HG03558 (cell line): Measurements from ENCODE around the gene PCSK6.

ENCODE experiments used
- ATAC-seq: cut with Tn5 transposase; IDR thresholded peaks from one replicate; pipeline ENCODE4 v1.9.1; 2021; ENCODE audit warnings: moderate number of reproducible peaks; ENCODE audit not compliant: unreplicated experiment; ENCODE audit errors: extremely low read depth

PCSK6 gene

DNA sequence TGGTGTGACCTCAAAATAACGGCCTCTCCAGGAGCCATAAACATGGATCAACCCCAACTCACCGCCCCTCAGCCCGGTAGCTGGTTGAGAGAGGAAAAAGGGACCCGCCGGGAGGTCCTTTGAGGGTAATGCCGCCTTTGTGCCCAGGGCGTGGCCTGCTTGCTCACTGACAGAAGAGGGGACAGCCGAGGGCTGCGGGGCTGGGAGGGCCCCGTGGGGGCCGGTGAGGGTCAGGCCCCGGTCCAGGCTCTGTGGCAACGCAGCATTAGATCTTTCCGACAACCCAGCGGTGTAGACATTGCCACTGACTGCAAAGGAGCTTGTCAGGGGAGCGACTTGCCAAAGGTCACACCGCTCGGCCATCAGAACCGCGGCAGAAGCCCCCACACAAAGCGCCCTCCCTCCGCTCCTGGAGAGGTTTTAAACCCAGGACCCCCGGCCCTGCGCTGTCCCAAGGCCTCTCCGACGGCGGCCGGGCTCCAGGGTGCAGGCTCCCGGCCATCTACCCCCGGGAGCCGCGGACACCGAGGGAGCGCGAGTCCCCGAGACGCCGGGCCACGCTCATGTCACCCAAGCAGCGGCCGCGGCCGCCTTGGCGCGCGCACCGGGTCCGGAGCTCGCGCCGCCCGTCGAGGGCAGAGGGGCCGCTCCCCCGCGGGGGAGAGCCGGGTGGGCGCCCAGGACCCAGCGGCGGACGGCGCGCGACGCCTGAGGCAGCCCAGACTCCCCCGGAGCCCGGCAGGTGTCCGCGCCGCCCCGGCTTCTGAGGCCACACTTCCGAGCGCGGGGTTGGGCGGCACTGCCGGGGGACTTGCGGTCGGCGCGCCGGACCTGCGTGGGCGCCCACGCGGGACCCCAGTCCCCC is 975 bp downstream of the PCSK6 start:
- ATAC-seq: no peak

DNA sequence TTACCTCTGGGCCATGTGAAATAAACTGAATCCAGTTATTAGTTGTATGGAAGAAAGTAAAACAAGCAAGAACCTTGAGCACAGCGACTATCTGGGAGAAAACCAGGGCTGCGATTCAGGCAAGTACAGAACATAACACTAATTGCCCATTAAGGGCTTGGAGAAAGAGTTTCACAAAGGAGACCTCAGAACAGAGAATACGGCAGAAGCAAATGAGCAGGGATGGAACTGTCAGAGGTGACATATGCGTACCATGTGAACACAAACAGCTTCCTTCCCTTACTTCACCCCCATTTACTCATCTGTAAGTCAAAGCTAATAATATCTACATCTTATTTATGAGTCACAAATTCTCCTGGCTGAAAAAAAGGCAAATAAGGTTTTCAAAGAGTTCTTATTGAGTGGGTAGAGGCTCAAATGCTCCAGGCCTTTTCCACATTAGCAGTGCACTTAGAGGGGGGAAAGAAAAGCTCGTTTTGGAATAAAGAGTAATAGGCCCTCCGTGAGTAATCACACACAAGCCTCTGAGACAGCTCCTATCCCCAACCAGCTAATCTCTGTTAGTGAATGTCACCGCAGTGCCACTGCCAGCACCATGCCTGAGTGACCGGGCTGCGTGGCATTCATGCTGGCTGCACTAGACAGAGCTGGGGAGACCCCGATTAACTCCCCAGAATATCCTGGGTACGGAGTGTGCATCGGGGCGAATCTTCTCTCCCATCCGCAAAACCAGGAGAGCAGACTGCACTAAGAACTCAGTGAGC is 2.6 kb downstream of the PCSK6 start:
- ATAC-seq: no peak

DNA sequence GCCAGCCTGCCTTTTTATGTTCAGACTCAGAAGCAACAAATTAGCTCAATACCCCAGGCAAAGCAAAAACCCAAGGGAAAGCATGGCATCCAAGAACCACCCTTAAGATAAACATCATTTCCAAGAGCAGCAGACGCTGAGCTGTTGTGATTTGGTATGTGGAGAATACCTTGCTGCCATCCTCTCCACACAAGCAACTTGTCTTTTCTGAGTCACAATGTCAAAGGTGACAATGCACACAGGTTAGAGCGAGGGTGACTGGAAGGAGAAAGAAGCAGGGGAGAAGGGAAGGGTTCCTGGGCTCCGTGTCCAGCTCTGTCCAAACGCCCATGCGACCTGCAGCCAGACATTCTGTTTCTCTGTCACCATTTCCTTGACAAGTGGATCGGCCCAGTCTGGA is 6.0 kb downstream of the PCSK6 start:
- no peak for ATAC-seq

GRCh38 chr15:101482526-101483371 is 6.8 kb downstream of the PCSK6 start:
- ATAC-seq: no peak

DNA sequence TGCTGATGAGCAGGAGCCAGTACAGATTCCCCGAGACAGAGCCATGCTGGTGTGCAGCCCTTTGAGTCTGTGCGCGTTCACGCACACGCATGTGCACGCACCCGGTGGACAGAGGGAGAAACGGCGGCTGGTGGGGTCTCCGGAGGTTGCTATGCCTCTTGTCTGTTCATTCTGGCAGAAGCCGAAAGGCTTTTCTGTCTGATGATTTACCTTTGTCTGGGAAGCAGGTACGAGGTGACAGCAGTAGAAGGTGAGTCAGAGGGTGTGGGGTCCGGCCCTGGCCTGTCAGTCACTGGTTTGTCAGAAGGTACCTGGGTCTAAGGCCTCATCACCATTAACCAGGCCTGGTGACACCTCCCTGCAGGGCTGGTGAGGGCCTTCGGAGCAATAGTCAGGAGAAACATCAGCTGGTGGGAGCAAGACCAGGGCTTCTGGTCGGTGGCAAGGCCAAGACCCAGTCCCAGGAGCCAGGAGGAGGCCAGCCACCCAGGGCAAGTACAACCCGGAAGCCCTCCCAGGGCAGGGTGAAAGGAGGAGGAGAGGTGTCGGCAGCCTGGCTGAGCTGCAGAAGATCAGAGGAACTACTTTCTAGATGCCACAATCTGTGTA is 7.5 kb downstream of the PCSK6 start:
- no peak for ATAC-seq

DNA sequence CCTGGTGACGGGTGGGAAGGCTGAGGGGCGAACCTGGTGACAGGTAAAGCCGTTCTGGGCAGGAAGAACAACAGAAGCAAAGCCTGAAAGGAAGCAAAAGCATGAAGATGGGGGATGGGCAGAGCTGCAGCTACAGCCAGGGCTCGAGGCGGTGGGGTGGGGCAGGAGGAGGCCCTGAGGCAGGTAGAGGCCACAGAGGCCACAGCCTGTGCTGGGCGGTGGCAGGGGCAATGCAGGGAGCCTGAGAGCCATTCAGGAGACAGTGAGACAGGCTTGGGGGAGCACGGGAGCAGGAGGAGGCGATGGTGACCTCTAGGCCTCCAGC is 8.2 kb downstream of the PCSK6 start:
- ATAC-seq: no peak

GRCh38 chr15:101480613-101481380 is 8.7 kb downstream of the PCSK6 start:
- no peak for ATAC-seq

GRCh38 chr15:101479851-101480612 is 9.5 kb downstream of the PCSK6 start:
- no peak for ATAC-seq

DNA sequence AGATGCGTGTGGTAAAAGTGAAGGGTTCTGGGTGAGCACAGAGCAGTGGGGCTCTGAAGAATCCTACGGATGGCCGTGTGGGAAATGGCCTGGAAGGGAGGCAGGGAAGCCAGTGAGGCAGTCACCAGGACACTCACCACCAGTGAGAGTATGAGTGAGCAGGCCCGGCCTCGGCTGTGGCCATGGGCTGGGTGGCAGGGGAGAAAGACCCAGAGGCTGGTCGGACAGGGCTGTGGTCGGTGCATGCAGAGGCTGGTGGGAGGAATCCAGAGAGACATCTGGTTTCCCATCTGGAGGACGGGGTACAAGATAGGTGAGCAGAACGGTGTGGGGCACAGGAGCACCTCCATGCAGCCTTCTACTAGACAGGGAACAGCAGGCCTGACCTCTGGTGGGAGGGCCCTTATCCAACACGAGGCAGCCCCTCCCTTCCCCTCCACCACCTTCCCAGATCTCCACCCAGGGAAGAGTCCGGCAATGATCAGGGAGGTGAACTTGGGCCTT is 10.1 kb downstream of the PCSK6 start:
- no peak for ATAC-seq

DNA sequence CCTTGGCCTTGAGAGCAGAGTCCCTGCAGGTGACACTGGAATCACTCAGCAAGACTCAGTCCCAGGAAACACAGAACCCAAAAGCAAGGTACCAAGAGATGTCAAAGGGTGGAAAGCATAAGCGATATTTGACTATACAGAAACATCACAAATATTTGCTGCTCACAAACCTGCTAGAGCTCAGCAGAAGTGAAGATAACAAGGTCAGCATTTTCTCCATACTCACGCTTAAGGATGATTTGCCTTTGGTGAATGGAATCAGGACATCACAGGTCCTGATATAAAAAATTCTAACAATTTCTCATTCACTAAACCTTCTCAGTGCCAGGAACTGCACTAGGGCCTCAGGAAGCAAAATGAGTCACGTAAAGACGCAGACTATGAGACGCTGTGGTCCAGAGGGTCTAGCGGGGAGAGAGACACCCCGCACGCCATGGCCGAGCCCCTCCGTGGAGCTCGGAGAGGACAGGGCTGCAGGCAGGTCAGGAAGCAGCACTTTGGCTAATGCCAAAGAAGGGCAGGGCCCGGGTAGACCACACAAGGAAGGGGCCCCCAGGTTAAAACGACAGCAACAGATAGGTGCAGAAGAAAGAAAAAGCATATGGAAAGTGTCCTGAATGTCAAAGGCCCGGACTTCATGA is 10.7 kb downstream of the PCSK6 start:
- no peak for ATAC-seq

DNA sequence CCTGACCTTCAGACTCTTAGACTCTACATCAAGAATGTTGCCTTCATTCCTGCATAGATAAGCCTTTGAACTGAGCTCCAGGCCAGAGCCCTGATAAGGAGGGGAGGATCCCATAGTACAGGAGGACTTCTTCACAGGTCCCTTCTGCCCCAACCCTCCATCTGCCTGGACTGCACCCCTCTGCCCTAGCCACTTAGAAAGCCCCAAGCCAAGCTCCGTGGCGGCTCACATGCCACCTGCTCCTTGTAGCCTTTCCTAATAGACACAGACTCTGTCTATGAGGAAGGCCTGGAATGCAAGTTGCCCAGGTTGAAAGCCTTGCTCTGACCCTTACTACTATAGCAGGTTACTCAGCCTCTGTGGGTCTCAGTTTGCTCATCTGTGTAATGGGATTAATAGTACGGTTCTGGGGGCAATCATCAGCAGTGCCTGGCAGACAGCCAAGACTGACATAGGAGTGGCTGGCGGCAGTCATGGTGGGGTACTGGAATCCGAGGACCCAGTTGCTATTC is 11.6 kb downstream of the PCSK6 start:
- no peak for ATAC-seq

DNA sequence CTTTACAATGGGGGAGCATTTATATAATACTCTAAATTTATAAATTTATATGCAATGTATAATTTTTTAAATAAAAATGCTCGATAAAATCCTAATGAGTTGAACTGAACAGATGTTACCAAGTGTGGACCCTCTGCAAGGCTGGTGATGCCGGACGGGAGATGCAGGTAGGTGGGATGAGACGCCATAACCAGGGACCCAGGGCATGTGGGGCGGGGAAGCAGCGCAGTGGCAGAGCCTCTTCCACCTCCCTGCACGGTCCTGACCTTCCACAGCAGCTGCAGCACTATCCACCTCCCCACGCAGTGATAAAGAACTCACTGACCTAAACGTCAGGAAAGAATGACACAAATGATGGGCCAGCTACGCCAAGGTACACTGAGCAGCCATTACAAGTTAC is 12.8 kb downstream of the PCSK6 start:
- ATAC-seq: no peak

- no peak for ATAC-seq
Observed at GRCh38 chr15:101474983-101475382, 14.5 kb downstream of the PCSK6 start.

GRCh38 chr15:101474233-101474632 is 15.3 kb downstream of the PCSK6 start:
- no peak for ATAC-seq

- ATAC-seq: no peak
Observed at GRCh38 chr15:101472033-101472432, 17.5 kb downstream of the PCSK6 start.

DNA sequence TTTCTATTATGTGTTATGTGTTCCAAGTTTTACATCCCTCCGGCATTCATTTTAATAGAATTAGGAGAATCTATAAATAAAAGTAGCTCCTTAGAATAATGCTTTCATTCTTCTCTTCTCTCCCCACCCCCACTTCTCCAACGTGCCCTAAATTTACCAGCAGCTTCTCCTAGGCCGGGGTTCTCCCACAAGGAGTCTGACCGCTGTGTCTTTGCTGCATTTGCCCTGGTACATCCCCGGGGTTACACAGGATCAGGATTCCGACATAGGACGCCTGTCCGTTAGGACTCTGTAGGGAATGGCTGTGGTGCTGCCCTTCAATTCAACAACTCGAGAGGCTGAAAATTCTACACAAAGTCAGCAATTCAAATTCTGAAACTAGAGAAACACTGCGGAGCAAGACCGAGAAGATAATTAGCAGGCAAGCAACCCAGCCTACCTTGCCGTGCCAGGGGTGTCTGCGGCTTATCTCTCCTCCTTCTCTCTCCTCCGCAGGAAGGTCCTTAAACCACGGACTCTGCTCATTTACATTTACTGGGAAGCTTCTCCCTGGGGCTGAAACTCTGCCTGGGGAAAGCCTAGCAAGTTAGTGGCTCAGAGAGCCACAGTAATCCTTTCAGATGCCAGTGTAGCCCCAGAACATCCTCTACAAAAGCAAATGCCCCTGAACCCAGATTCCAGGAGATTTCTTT is 18.8 kb downstream of the PCSK6 start:
- ATAC-seq: no peak

- no peak for ATAC-seq
Observed at GRCh38 chr15:101469520-101470288, 19.8 kb downstream of the PCSK6 start.
